ENCODE measurements around the gene MPHOSPH8.
A peak's percentile ranks its signal among the peaks of the same experiment; 100 is the strongest.

The MPHOSPH8 gene

GRCh38 chr13:19605161-19605955 is 28.1 kb upstream of the MPHOSPH8 start:
- POLR2A ChIA-PET, result no interaction called here
- CTCF ChIA-PET, result interaction anchor here (1.0 to 1.2 kb wide), 3 partner anchors 11 to 18 kb away, joined by 3 read pairs; no protein-coding TSS in a partner anchor
- DNase-seq (ENCODE audit: extremely low spot score), result no peak
- TF ChIP-seq CTCF (IDR thresholded peaks at IDR 0.05; ENCODE audit: control extremely low read depth, extremely low read depth, low read depth, missing control alignments), result no peak

DNA sequence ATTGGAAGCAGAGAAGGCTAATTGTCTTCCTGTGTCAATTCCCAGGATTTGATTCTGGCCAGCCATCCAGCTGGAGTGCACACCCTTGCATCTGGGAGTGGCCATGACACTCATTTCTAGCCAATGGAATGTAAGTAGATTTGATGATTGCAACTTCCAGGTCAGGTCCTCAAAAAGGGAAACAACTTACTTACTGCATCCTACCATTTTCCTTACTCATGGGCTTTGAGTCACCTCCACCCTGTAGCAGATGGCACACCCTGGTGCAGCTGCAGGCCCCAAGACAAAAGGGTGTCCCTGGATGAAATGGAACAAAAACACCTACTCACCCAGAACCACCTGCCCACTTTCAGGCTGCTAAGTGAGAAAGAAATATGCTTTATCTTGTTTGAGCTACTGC is 27.3 kb upstream of the MPHOSPH8 start:
- no peak for DNase-seq (ENCODE audit: extremely low spot score)
- ChIA-PET POLR2A (no interaction called here), CTCF (interaction anchor here (1.0 to 1.2 kb wide), 2 partner anchors 10 to 19 kb away, joined by 3 read pairs; no protein-coding TSS in a partner anchor)
- TF ChIP-seq CTCF (IDR thresholded peaks at IDR 0.05; ENCODE audit: control extremely low read depth, extremely low read depth, low read depth, missing control alignments), result no peak

DNA sequence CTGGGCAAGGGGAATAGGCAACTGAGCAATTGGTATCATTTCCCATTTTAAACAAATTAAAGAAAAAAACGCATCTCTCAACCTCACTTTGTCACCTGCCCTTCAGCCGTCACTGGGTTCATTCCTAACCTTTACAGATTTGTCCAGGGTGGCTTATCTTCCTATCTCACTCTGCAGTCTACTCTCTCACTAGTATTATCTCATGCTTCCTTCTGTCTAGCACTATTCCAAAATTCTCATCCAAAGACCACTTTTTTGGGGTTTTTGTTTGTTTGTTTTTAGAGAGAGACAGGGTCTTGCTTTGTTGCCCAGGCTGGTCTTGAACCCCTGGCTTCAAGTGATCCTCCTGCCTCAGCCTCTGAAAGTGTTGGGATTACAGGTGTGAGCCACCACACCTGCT is 26.7 kb upstream of the MPHOSPH8 start:
- DNase-seq (ENCODE audit: extremely low spot score), result no peak
- POLR2A ChIA-PET, result no interaction called here

DNA sequence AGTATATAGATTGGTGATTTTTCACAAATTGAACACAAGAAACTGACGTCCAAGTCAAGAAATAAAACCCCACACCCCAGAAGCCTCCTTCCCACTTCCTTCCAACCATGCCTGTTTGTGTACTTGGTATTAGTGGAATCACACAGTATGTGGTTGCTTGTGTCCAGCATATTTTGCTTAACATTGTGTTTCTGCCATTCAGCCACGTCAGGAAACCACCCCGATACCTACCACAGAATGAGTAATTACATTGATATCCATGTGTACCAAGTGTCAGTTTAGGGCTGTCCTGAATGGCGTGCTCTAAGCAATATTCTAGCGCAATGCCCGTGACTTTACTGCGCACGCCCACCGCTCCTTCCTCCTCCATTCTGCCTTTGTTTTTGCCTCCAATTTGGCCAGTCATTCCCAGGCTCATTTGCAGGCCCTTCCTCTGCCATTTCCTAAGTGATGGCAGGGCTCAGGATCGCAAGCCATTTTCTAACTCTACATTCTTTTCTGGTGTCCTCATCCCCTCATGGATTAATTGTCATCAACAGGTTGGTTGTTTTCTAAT is 25.9 kb upstream of the MPHOSPH8 start:
- ChIA-PET POLR2A (no interaction called here), CTCF (no interaction called here)
- TF ChIP-seq CTCF (IDR thresholded peaks at IDR 0.05; ENCODE audit: control extremely low read depth, extremely low read depth, low read depth, missing control alignments), result no peak

More for the DNA sequence above, 26.7 kb upstream of the MPHOSPH8 start:
- CTCF ChIA-PET, result no interaction called here
- TF ChIP-seq CTCF (IDR thresholded peaks at IDR 0.05; ENCODE audit: control extremely low read depth, extremely low read depth, low read depth, missing control alignments), result no peak

DNA sequence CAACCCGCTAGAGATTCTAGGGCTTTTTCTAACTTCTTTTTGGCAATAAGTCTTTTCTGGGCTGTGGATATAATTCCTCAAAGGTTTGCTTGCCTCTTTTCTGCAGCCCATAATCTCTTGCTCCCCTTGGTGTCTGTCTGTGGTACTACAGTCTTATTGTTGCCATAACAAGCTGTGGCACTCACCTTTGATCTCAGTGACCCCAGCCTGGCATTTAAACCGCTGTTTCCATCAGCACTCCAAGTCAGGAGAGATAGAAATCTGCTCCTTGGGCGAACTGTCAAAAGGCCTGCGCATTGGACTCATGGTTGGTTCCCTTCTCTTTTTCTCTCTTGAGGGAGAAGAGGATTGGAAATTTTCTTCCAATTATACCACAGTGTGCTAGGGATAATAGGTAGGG is 14.5 kb upstream of the MPHOSPH8 start:
- TF ChIP-seq CTCF (IDR thresholded peaks at IDR 0.05; ENCODE audit: control extremely low read depth, extremely low read depth, low read depth, missing control alignments), result no peak
- peak; percentile 49 for DNase-seq (ENCODE audit: extremely low spot score)

More for the DNA sequence above, 25.9 kb upstream of the MPHOSPH8 start:
- DNase-seq (ENCODE audit: extremely low spot score), result no peak

DNA sequence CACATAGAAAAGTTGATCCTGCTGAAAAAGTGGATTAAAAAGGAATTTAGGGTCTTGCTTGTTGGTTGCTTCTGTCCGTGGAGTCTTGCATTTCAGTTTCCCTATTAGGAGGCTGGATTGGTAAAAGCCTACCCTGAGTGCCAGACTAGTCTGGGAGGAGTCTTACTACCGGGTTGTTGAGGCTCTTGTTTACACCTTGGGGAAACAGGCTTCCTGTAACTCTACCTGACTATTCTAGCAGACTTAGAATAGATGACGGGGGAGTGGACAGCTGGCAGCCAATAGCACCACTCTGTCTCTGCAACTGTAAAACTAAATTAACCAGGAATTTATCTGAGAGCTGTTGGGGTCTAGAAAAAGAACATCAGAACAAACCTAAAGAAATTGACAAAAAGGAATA is 11.3 kb upstream of the MPHOSPH8 start:
- ChIA-PET CTCF (no interaction called here), POLR2A (no interaction called here)
- TF ChIP-seq CTCF (IDR thresholded peaks at IDR 0.05; ENCODE audit: control extremely low read depth, extremely low read depth, low read depth, missing control alignments), result no peak

More for the DNA sequence above, 14.5 kb upstream of the MPHOSPH8 start:
- CTCF ChIA-PET, result interaction anchor here (0.9 to 2.2 kb wide), 4 partner anchors 9 to 95 kb away, joined by 3 to 16 read pairs (median 4); no protein-coding TSS in a partner anchor
- POLR2A ChIA-PET, result no interaction called here

More for the DNA sequence above, 11.3 kb upstream of the MPHOSPH8 start:
- DNase-seq (ENCODE audit: extremely low spot score), result no peak

All from GM10248 (cell line).